ENCODE results near the gene TUBGCP2.

Gene TUBGCP2

DNA sequence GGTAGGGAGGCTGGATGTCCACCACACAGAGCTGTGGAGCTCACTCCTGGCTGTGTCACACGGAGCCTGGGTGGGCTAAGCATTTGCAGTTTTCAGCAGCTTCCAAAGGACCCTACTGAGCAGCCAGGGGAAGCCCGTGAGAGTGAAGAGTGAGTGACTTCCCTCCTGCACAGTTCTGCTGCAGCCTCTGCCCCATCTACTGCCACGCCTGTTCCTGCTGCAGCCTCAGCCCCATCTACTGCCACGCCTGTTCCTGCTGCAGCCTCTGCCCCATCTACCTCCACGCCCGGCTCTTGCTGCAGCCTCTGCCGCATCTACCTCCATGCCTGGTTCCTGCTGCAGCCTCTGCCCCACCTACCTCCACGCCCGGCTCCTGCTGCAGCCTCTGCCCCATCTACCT, 44.2 kb downstream of the TUBGCP2 start:
- Histone ChIP-seq H3K4me1 (ENCODE audit: insufficient read depth, low read length) (peaks cover 31% of the 10 kb centered on the region), H3K9me3 (ENCODE audit: low read length) (no peaks in the 10 kb centered on the region), H3K4me3 (ENCODE audit: low read length) (no peak overlapping the region), H2AFZ (ENCODE audit: low read depth, low read length) (no peak overlapping the region), H3K27me3 (ENCODE audit: insufficient read depth, low read length) (no peaks in the 10 kb centered on the region), H3K36me3 (ENCODE audit: insufficient read depth, low read length) (peaks cover 5% of the 10 kb centered on the region)

DNA sequence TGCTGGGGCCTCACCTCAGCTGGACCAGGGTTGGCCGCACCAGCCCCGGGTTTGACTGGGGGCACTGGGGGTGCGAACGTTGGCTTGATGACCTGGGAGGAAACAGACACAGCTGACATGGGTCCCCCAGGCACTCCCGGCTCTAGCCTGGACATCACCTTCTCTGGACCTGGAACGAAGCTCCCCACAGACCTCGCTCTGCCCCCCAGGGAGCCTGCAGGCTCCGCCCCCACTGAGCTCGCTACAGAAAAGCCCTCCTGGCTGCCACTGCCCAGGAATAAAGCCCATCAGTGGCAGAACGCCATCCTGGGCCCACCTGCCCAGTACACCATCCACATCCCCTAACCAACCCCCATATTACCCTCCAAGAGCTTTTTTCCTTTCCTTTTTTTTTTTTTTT, 45.0 kb downstream of the TUBGCP2 start:
- no peaks in the 10 kb centered on the region for H3K9me3 ChIP-seq (ENCODE audit: low read length)
- H2AFZ ChIP-seq (ENCODE audit: low read depth, low read length) = no peak overlapping the region
- no peak overlapping the region for H3K4me3 ChIP-seq (ENCODE audit: low read length)
- peaks cover 32% of the 10 kb centered on the region for H3K4me1 ChIP-seq (ENCODE audit: insufficient read depth, low read length)
- no peaks in the 10 kb centered on the region for H3K27me3 ChIP-seq (ENCODE audit: insufficient read depth, low read length)
- H3K36me3 ChIP-seq (ENCODE audit: insufficient read depth, low read length) = peaks cover 2% of the 10 kb centered on the region

DNA sequence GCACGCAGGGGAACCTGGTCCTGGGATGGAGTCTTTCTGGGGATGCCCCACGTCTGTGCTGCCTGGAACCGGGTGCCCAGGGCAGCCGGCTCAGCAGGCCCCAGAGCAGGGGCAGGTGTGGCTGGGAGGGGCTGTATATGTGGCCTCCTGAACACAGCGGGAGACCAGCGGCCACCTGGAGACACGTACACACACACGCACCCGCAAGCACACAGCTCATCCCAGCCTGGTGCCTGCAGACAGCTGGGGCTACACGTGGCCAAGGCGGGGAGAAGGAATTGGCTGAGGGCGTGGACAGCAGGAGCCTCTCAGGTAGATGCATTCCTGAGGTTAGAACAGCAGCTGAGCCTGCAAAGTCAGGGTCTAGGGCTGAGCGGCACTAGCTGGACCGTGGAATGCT, 46.0 kb downstream of the TUBGCP2 start:
- Histone ChIP-seq H3K36me3 (ENCODE audit: insufficient read depth, low read length) (no peaks in the 10 kb centered on the region), H3K4me1 (ENCODE audit: insufficient read depth, low read length) (peaks cover 32% of the 10 kb centered on the region), H3K9me3 (ENCODE audit: low read length) (no peaks in the 10 kb centered on the region), H2AFZ (ENCODE audit: low read depth, low read length) (no peak overlapping the region), H3K4me3 (ENCODE audit: low read length) (peak overlapping the region; percentile 50), H3K27me3 (ENCODE audit: insufficient read depth, low read length) (peaks cover 9% of the 10 kb centered on the region)

DNA sequence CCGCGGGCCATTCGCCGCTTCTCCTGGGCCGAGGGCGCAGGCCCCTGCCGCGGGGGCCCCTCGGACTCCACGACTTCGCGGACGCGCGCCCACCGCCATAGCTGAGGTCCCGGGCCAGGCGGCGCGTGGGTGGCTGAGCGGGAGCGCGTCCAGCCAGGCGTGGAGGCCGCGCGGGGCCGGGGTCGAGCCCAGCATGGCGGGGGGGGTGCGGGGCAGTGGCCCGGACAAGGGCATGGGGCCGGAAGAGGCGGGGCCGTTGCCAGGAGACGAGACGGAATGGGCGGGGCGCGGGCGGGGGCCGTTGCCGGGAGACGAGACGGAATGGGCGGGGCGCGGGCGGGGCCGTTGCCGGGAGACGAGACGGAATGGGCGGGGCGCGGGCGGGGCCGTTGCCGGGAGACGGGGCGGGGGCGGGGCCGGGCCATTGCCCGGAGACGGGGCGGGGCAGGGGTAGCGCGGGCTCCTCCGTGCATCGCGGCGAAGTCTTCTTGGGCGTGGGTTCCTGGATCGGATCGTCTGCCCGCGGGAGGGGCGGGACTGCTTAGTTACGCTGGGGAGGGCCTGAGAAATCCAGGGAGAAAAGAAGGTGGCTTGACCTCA, 46.8 kb downstream of the TUBGCP2 start:
- Histone ChIP-seq H3K27me3 (ENCODE audit: insufficient read depth, low read length) (peaks cover 15% of the 10 kb centered on the region), H3K9me3 (ENCODE audit: low read length) (no peaks in the 10 kb centered on the region), H3K36me3 (ENCODE audit: insufficient read depth, low read length) (no peaks in the 10 kb centered on the region), H2AFZ (ENCODE audit: low read depth, low read length) (no peak overlapping the region), H3K4me3 (ENCODE audit: low read length) (peak overlapping the region; percentile 57), H3K4me1 (ENCODE audit: insufficient read depth, low read length) (peaks cover 32% of the 10 kb centered on the region)

DNA sequence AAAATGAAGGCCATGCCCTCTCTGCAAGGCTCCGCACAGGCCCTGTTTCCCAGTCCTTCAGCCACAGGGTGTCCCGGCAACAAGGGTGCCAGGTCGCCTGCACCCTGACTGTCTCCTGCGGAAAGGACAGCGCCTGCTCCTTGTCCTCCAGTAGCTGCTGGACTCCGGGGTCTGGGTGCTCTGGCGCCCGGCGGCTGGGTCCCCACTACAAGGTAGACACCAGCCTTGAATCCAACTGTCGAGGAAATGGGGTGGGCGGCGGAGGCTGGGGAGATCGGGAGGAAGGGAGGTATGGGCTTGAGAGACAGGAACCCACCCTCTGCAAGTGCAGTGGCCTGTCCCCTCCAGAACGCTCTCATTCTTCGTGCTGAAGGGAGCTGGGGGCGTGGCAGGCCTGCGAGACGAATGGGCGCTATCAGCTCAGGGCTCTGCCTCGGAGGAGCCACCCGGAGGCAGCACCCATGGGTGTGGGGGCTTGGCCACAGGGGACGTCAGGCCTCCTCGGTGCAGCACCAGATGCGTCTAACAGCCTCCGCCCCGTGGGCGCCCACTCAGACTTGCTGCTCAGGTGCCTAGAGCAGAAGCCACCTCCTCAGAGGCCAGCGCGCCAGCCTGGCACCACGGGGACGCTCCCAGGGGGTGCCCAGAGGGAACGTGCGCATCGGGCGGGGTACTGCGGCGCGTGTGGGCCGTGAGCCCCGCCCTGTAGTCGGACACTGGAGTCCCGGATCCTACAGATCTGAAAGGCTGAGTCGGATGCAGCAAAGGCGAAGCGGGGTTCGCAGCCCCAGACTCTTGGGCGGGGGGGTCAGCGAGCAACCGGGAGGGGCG, 47.6 kb downstream of the TUBGCP2 start:
- Histone ChIP-seq H3K4me3 (ENCODE audit: low read length) (peak overlapping the region; percentile 57), H3K4me1 (ENCODE audit: insufficient read depth, low read length) (peaks cover 32% of the 10 kb centered on the region), H3K9me3 (ENCODE audit: low read length) (no peaks in the 10 kb centered on the region), H2AFZ (ENCODE audit: low read depth, low read length) (no peak overlapping the region), H3K36me3 (ENCODE audit: insufficient read depth, low read length) (no peaks in the 10 kb centered on the region), H3K27me3 (ENCODE audit: insufficient read depth, low read length) (peaks cover 15% of the 10 kb centered on the region)

DNA sequence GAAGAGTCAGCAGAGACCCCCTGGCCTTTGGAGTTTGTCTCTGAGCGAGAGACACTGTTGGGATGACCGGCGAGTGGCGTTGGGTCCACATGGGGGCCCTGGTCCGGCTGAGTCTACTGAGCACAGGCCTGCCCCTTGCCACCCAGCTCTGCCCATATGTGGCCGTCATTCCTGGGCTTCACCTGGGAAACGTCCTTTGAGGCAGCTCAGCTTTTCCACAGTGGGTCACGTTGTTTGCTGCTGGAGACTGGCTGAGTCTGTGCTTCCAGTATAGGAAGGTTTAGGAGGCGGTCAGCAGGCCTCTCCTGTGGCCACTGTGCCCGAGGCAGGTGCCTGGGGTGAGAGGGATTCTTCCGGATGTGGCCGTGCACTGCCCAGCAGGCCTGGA, 49.1 kb downstream of the TUBGCP2 start:
- no peak overlapping the region for H2AFZ ChIP-seq (ENCODE audit: low read depth, low read length)
- no peaks in the 10 kb centered on the region for H3K36me3 ChIP-seq (ENCODE audit: insufficient read depth, low read length)
- no peak overlapping the region for H3K4me3 ChIP-seq (ENCODE audit: low read length)
- peaks cover 15% of the 10 kb centered on the region for H3K27me3 ChIP-seq (ENCODE audit: insufficient read depth, low read length)
- no peaks in the 10 kb centered on the region for H3K9me3 ChIP-seq (ENCODE audit: low read length)
- peaks cover 32% of the 10 kb centered on the region for H3K4me1 ChIP-seq (ENCODE audit: insufficient read depth, low read length)

DNA sequence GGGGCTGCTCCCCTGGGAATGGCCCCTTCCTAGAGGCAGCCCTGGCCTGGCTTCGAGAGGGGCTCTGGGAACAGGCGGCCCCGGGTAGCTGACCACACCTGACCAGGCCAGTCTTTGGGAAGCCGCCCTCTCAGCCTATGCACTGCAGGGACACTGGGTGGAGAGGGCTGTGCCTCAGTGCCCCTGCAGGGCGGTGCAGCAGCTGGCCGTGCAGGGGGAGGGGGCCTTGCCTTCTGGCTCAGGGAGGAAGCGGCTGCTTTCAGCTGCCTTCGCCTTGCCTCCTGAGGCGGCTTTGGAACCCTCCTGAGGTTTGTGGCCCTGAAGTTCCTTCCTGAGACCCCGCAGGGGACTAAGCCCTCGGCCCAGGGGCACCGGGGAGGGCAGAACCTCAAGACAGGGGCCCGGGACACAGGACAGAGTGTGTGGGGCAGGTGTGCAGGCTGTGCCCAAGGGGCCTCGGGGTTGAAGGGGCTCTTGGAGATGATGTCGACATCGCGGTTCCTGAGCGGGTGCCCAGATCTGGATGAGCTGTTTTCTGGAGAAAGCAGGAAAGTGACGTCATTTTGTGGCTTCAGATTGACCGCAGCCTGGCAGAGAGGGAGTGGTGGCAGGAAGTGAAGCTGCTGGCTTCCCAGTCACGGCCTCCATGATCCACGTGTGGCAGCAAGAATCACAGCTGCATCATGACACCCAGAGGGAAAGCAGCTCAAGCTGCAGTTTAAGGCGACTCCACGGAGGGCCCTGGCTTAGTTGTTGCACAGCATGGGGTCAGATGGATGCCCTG, 49.7 kb downstream of the TUBGCP2 start:
- H3K4me3 ChIP-seq (ENCODE audit: low read length) = no peak overlapping the region
- no peaks in the 10 kb centered on the region for H3K36me3 ChIP-seq (ENCODE audit: insufficient read depth, low read length)
- peaks cover 15% of the 10 kb centered on the region for H3K27me3 ChIP-seq (ENCODE audit: insufficient read depth, low read length)
- H3K4me1 ChIP-seq (ENCODE audit: insufficient read depth, low read length) = peaks cover 32% of the 10 kb centered on the region
- no peak overlapping the region for H2AFZ ChIP-seq (ENCODE audit: low read depth, low read length)
- no peaks in the 10 kb centered on the region for H3K9me3 ChIP-seq (ENCODE audit: low read length)

DNA sequence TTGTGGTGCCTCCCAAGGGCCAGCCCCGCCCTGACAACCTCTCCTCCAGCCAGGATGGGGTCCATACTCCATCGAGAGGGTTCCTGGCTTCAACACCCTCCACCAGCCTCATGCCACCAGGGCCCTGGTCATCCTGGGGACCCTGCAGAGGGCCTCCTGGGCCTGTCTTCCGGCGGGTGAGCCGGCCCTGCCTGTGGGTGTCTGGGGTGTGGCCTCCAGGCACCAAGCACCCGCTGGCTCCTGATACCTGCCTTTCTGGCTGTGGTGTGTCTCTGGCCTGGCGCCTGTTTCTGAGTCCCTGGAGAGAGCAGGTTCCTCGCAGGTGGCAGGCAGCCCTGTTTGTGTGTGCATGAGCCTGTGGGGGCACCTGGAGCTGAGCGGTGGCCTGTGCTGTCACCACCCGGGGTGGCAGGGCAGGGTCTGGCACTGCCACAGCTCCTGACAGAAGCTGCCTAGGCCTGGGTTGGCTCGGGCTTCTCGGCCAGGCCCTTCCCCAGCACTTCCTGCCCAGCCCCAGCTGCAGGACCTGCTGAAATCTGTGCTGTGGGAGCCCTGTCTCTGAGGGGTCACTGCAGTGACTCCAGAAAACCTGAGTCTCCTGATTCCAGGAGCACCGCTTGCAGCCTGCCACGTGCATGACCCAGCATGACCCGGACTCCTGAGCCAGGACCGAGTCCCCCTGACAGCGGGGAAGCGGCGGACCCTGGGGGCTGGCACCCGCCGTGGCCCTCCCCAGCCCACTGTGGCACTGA, 50.4 kb downstream of the TUBGCP2 start:
- H3K36me3 ChIP-seq (ENCODE audit: insufficient read depth, low read length) = no peaks in the 10 kb centered on the region
- H3K4me1 ChIP-seq (ENCODE audit: insufficient read depth, low read length) = peaks cover 29% of the 10 kb centered on the region
- H3K9me3 ChIP-seq (ENCODE audit: low read length) = no peaks in the 10 kb centered on the region
- H3K27me3 ChIP-seq (ENCODE audit: insufficient read depth, low read length) = peaks cover 15% of the 10 kb centered on the region
- H2AFZ ChIP-seq (ENCODE audit: low read depth, low read length) = no peak overlapping the region
- no peak overlapping the region for H3K4me3 ChIP-seq (ENCODE audit: low read length)

DNA sequence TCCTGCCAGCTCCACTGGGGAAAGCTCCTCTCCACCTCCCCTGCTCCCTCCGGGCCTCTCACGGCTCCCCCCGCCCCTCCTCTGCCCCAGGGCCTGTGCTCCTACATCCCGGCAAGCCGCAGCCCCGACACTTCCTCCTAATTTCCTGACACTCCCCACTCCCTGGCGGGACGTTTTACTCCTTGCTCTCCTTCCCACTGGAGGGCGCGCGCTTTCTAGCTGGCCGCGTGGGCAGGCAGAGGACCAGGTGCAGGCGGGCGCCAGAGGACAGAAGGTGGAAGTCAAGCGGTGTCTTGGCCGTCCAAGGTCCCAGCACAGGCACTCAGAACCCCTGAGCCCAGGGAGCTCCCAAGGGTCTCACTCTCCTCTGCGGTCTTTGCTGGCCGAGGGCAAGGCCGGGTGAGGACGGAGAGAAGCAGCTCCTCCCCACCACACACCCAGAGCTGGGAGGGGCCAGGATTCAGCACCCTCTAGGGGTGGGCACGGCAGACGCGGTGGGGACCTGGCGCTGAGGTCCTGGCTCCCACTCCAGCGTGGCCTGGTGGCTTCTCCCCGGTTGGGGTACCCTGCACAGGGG, 51.1 kb downstream of the TUBGCP2 start:
- peaks cover 15% of the 10 kb centered on the region for H3K27me3 ChIP-seq (ENCODE audit: insufficient read depth, low read length)
- no peaks in the 10 kb centered on the region for H3K36me3 ChIP-seq (ENCODE audit: insufficient read depth, low read length)
- H3K4me1 ChIP-seq (ENCODE audit: insufficient read depth, low read length) = peaks cover 22% of the 10 kb centered on the region
- no peaks in the 10 kb centered on the region for H3K9me3 ChIP-seq (ENCODE audit: low read length)
- no peak overlapping the region for H2AFZ ChIP-seq (ENCODE audit: low read depth, low read length)
- H3K4me3 ChIP-seq (ENCODE audit: low read length) = no peak overlapping the region

DNA sequence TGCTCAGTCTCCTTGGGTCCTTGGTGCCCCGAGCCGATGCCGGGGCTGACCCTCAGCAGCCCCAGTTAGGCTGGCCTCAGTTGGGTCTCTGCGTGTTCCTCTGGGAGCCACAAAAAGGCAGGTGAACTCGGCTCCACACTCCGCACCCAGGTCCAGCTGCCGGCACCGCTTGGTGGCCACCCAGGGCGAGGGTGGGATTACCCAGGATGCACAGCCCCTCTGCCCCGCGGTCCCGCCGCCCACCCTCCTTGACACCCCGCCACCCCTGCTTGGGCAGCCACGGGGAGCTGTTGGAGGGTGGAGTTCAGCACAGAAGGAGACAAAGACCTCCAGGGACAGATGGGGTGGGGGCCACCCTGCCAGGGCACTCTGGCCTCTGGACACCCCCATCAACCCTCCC, 53.3 kb downstream of the TUBGCP2 start:
- Histone ChIP-seq H3K4me3 (ENCODE audit: low read length) (no peak overlapping the region), H3K36me3 (ENCODE audit: insufficient read depth, low read length) (no peaks in the 10 kb centered on the region), H3K4me1 (ENCODE audit: insufficient read depth, low read length) (peaks cover 11% of the 10 kb centered on the region), H3K9me3 (ENCODE audit: low read length) (no peaks in the 10 kb centered on the region), H3K27me3 (ENCODE audit: insufficient read depth, low read length) (peaks cover 15% of the 10 kb centered on the region), H2AFZ (ENCODE audit: low read depth, low read length) (no peak overlapping the region)

DNA sequence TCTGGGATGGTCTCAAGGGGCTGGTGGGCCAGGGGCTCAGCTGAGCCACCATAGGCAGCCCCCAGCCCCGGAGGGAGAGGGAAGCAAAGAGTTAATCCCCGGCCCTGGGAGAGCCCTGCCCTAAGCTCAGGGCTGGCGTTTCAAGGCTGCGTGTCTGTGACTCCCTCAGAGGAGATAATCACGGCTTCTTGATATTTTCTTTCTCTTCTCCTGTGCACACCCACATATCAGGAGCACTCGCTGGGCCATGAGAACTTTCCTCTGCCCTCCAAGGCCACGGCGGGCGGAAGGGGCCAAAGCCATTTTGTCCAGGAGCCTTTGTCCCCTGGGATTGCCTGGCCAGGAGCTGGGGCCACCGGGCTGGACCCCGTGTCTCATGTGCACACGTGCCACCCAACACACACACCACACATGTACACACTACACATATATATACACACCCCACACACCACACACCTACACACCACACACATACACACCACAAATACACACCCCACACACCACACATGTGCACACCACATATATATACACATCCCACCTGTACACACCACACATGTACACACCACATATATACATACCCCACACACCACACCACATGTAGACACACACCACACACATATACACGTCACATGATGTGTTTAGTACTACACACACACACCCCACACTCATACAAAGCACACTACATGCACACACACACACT, 54.1 kb downstream of the TUBGCP2 start:
- Histone ChIP-seq H3K9me3 (ENCODE audit: low read length) (no peaks in the 10 kb centered on the region), H3K27me3 (ENCODE audit: insufficient read depth, low read length) (peaks cover 15% of the 10 kb centered on the region), H3K4me1 (ENCODE audit: insufficient read depth, low read length) (peaks cover 11% of the 10 kb centered on the region), H2AFZ (ENCODE audit: low read depth, low read length) (no peak overlapping the region), H3K36me3 (ENCODE audit: insufficient read depth, low read length) (no peaks in the 10 kb centered on the region), H3K4me3 (ENCODE audit: low read length) (no peak overlapping the region)

DNA sequence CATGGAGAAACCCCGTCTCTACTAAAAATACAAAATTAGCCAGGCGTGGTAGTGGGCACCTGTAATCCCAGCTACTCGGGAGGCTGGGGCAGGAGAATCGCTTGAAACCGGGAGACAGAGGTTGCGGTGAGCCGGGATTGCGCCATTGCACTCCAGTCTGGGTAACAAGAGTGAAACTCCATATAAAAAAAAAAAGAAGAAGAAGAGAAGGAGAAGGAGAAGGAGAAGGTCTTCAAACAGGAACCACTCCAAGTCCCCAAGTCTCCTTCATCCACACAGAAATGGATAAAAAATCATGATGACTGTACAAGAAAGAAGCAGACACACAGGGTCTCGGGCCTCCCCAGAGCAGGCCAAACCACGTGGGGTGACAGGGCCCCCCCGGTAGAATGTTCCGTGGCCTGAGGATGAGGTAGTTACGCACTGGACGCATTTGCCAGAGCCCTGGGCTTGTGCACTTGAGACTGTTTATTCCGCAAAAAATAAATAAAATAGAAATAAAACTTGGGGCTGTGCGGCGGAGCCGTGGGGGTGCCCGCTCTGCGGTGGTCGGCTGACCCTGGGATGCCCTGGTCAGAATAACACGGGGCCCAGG, 55.2 kb downstream of the TUBGCP2 start:
- Histone ChIP-seq H3K36me3 (ENCODE audit: insufficient read depth, low read length) (no peaks in the 10 kb centered on the region), H3K4me1 (ENCODE audit: insufficient read depth, low read length) (peaks cover 12% of the 10 kb centered on the region), H3K4me3 (ENCODE audit: low read length) (no peak overlapping the region), H2AFZ (ENCODE audit: low read depth, low read length) (no peak overlapping the region), H3K27me3 (ENCODE audit: insufficient read depth, low read length) (peaks cover 14% of the 10 kb centered on the region), H3K9me3 (ENCODE audit: low read length) (no peaks in the 10 kb centered on the region)

Measured in neuron (in vitro differentiated cells).